Activated naive CD4-positive, alpha-beta T cell treated with anti-CD3 and anti-CD28 coated beads for 36 hours (primary cell): Measurements from ENCODE around the gene HBM. TPM values are rescaled to one million over a fixed set of nuclear protein-coding genes. Genes with fewer than 3 reads are reported as not detected.
"Not testable (repeated sequence)": the region's sequence is repeated elsewhere in the genome, so short reads cannot be mapped to it uniquely, and the experiment has no call there.

Experiments used
- CTCF ChIA-PET: fragments of 350-600 bp; sonication (Branson Sonifier 250); formaldehyde crosslinking; loops from one replicate; lab custom pipeline; 2021; ENCODE audit warnings: antibody characterized with exemption; lab: Charles Lee
- DNase-seq: peaks from one replicate; pipeline ENCODE4 v3.0.0-alpha.2; 2020
- H3K27ac Mint-ChIP-seq: one replicate; pipeline ENCODE4 v1.8.0; 2021; ENCODE audit warnings: mild to moderate bottlenecking, mixed read lengths
- H3K27me3 Mint-ChIP-seq: one replicate; pipeline ENCODE4 v1.8.0; 2021; ENCODE audit warnings: low read depth, mixed read lengths
- H3K36me3 Mint-ChIP-seq: one replicate; pipeline ENCODE4 v1.8.0; 2021; ENCODE audit warnings: low read depth, mixed read lengths
- H3K4me1 Mint-ChIP-seq: one replicate; pipeline ENCODE4 v1.8.0; 2021; ENCODE audit warnings: low read depth, mixed read lengths
- H3K4me3 Mint-ChIP-seq: one replicate; pipeline ENCODE4 v1.8.0; 2021; ENCODE audit warnings: mild to moderate bottlenecking, moderate library complexity, mixed read lengths
- H3K9me3 Mint-ChIP-seq: one replicate; pipeline ENCODE4 v1.8.0; 2021; ENCODE audit warnings: mixed read lengths
- intact Hi-C: fragments of 100-400 bp; cut with micrococcal nuclease; formaldehyde crosslinking; loops from one replicate; pipeline ENCODE4 v1.15.1; 2023
- total RNA-seq, 2 experiments: library from RNA; stranded (reverse); gene quantifications; one replicate each; pipeline ENCODE4 v1.2.3, GENCODE V29; 2021

The HBM gene
- total RNA-seq, 2 experiments from 2014 or later, result not detected

DNA sequence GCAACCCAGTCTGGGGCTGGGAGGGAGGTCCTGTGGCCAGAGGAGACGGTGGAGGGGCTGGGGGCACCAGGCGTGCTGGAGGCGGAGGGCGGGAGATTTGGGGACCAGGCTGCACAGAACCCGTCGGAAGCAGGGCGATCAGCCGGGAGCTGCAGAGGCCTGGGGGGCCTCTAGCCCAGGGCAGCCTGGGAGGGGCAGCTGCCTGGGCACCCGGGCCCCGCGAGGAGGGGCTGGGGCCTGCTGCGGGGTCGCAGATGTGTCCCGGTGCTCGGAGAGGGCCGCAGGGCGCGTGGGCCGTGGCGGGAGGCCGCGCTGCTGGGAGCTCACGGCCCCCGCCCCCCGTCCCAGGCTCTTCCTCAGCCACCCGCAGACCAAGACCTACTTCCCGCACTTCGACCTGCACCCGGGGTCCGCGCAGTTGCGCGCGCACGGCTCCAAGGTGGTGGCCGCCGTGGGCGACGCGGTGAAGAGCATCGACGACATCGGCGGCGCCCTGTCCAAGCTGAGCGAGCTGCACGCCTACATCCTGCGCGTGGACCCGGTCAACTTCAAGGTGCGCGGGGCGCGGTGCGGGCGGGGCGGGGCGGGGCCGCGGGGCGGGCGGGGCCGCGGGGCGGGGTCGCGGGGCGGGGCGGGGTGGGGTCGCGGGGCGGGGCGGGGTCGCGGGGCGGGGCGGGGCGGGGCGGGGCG is 1.5 kb upstream of the HBM start:
- H3K4me3 Mint-ChIP-seq, H3K27ac Mint-ChIP-seq, H3K9me3 Mint-ChIP-seq, H3K36me3 Mint-ChIP-seq, DNase-seq, intact Hi-C loops, CTCF ChIA-PET, H3K4me1 Mint-ChIP-seq: not testable (repeated sequence)
- peaks cover 47% of the 10 kb centered on the region for H3K27me3 Mint-ChIP-seq

DNA sequence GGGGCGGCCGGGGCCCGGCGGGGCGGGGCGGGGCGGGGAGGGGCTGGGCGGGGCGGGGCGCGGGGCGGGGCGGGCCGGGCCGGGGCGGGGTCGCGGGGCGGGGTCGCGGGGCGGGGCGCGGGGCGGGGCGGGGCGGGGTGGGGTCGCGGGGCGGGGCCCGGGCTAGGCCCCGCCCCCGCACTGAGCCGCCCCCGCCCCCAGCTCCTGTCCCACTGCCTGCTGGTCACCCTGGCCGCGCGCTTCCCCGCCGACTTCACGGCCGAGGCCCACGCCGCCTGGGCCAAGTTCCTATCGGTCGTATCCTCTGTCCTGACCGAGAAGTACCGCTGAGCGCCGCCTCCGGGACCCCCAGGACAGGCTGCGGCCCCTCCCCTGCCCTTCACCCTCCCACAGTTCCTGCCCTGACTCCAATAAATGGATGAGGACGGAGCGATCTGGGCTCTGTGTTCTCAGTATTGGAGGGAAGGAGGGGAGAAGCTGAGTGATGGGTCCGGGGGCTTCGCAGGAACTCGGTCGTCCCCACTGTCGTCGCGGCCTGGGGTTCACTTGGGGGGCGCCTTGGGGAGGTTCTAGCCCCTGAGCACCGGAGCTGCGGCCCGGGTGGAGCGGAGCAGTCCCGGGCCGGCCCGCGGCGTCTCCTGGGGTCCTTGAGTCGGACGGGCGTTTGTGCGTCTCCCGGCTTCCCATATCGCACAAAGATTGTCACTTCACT is 795 bp upstream of the HBM start:
- no peaks in the 10 kb centered on the region for H3K9me3 Mint-ChIP-seq
- peaks cover 2% of the 10 kb centered on the region for H3K4me1 Mint-ChIP-seq
- H3K27me3 Mint-ChIP-seq, result peaks cover 45% of the 10 kb centered on the region
- DNase-seq, result no peak
- intact Hi-C loops, result no loop called here
- H3K36me3 Mint-ChIP-seq, result no peaks in the 10 kb centered on the region
- H3K4me3 Mint-ChIP-seq, result no peak overlapping the region
- no peak overlapping the region for H3K27ac Mint-ChIP-seq
- CTCF ChIA-PET, result no interaction called here

DNA sequence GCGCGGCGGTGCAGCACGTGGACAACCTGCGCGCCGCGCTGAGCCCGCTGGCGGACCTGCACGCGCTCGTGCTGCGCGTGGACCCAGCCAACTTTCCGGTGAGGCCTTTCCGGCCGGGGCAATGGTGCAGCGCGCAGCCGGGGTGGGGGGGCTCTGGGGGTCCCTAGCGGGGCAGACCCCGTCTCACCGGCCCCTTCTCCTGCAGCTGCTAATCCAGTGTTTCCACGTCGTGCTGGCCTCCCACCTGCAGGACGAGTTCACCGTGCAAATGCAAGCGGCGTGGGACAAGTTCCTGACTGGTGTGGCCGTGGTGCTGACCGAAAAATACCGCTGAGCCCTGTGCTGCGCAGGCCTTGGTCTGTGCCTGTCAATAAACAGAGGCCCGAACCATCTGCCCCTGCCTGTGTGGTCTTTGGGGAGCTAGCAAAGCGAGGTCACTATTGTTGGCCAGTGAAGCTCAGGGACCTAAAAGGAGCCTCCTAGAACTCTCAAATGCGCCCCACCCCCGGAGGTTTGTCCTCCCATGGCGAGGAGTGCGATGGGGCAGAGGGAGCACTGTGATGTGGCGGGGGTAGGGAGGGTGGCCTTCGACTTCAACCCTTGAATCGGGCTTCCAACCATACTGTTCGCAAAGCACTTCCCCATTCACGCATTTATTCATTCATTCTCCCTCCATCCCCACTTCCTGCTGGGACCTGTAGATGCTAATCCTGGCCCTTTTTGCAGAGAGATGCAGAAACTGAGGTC is 770 bp downstream of the HBM start:
- H3K27ac Mint-ChIP-seq, result no peak overlapping the region
- no peaks in the 10 kb centered on the region for H3K9me3 Mint-ChIP-seq
- no peak overlapping the region for H3K4me3 Mint-ChIP-seq
- no peak for DNase-seq
- intact Hi-C loops, result no loop called here
- peaks cover 54% of the 10 kb centered on the region for H3K27me3 Mint-ChIP-seq
- no peaks in the 10 kb centered on the region for H3K36me3 Mint-ChIP-seq
- peaks cover 4% of the 10 kb centered on the region for H3K4me1 Mint-ChIP-seq
- CTCF ChIA-PET, result interaction anchor here (1.6 kb wide), 1 partner anchor 15 kb away, joined by 3 read pairs; no protein-coding TSS in a partner anchor

DNA sequence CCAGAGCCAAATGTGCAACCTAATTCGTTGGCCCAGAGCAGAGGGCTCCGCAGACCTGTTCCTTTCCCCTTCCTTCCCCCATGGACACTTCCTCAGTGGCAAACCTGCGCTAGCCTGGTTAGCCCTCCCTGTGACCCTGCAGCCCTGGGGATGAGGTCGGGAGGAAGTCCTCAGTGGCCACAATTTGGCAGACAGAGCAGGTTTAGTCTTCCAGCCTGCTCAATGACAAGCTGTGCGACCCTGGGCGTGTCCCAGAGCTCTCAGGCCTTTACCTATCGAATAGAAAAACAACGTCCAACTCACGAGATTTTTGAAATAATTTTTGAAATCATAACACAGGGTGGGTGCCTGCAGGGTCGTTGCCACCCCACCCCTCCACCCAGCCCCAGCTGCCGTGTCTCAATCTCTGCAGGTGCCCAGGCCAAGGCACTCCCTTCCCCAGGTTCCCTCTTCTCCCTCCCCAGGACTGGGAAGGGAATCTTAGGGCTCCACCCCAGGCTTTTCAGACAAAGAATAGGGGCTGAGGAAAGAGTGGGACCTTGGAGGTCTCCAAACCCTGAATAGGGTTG is 1.4 kb downstream of the HBM start:
- H3K27me3 Mint-ChIP-seq, result peaks cover 55% of the 10 kb centered on the region
- H3K9me3 Mint-ChIP-seq, result no peaks in the 10 kb centered on the region
- no peak overlapping the region for H3K27ac Mint-ChIP-seq
- peaks cover 6% of the 10 kb centered on the region for H3K4me1 Mint-ChIP-seq
- no peaks in the 10 kb centered on the region for H3K36me3 Mint-ChIP-seq
- no peak overlapping the region for H3K4me3 Mint-ChIP-seq
- no peak for DNase-seq
- intact Hi-C loops, result no loop called here
- CTCF ChIA-PET, result interaction anchor here (1.6 to 1.9 kb wide), 2 partner anchors 15 to 60 kb away, joined by 3 to 7 read pairs; no protein-coding TSS in a partner anchor

DNA sequence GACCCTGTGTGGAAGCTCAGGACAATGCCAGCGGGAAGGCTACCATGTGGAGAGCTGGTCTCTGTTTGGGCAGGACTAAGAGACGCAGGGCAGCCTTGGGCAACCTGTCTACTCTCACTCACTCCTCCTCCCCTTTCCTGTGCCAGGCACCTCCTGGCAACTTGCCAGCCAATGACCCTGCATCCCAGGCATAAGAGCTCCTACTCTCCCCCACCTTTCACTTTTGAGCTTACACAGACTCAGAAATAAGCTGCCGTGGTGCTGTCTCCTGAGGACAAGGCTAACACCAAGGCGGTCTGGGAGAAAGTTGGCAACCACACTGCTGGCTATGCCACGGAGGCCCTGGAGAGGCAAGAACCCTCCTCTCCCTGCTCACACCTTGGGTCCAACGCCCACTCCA is 2.6 kb downstream of the HBM start:
- no peak overlapping the region for H3K4me3 Mint-ChIP-seq
- H3K4me1 Mint-ChIP-seq, result peaks cover 8% of the 10 kb centered on the region
- DNase-seq, result no peak
- intact Hi-C loops, result no loop called here
- H3K9me3 Mint-ChIP-seq, result no peaks in the 10 kb centered on the region
- no peaks in the 10 kb centered on the region for H3K36me3 Mint-ChIP-seq
- peaks cover 54% of the 10 kb centered on the region for H3K27me3 Mint-ChIP-seq
- no peak overlapping the region for H3K27ac Mint-ChIP-seq
- CTCF ChIA-PET, result interaction anchor here (0.5 to 1.9 kb wide), 4 partner anchors 11 to 72 kb away, joined by 4 to 7 read pairs (median 5); no protein-coding TSS in a partner anchor

DNA sequence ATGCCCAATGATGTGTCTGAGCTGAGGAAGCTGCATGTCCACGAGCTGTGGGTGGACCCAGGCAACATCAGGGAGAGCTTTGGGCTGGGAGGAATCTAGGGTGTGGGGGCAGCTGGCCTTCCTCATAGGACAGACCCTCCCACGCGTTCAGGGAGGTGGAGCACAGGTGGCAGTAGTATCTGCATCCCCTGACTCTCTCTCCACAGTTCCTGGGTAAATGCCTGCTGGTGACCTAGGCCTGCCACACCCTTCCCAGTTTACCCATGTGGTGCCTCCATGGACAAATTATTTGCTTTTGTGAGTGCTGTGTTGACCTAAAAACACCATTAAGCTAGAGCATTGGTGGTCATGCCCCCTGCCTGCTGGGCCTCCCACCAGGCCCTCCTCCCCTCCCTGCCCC is 3.2 kb downstream of the HBM start:
- DNase-seq, result no peak
- Mint-ChIP-seq H3K36me3 (no peaks in the 10 kb centered on the region), H3K9me3 (no peaks in the 10 kb centered on the region), H3K27me3 (peaks cover 56% of the 10 kb centered on the region), H3K27ac (no peak overlapping the region), H3K4me1 (peaks cover 8% of the 10 kb centered on the region), H3K4me3 (no peak overlapping the region)
- intact Hi-C loops, result no loop called here
- CTCF ChIA-PET, result interaction anchor here (1.3 to 1.9 kb wide), 2 partner anchors 62 to 72 kb away, joined by 4 to 7 read pairs; no protein-coding TSS in a partner anchor

DNA sequence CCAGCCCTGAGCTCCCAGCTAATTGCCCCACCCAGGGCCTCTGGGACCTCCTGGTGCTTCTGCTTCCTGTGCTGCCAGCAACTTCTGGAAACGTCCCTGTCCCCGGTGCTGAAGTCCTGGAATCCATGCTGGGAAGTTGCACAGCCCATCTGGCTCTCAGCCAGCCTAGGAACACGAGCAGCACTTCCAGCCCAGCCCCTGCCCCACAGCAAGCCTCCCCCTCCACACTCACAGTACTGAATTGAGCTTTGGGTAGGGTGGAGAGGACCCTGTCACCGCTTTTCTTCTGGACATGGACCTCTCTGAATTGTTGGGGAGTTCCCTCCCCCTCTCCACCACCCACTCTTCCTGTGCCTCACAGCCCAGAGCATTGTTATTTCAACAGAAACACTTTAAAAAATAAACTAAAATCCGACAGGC is 4.3 kb downstream of the HBM start:
- H3K36me3 Mint-ChIP-seq, intact Hi-C loops, H3K9me3 Mint-ChIP-seq, H3K4me3 Mint-ChIP-seq, DNase-seq, H3K27ac Mint-ChIP-seq: not testable (repeated sequence)
- peaks cover 13% of the 10 kb centered on the region for H3K4me1 Mint-ChIP-seq
- CTCF ChIA-PET, result interaction anchor here (0.9 kb wide), 1 partner anchor 52 kb away, joined by 3 read pairs; no protein-coding TSS in a partner anchor
- H3K27me3 Mint-ChIP-seq, result peaks cover 64% of the 10 kb centered on the region

DNA sequence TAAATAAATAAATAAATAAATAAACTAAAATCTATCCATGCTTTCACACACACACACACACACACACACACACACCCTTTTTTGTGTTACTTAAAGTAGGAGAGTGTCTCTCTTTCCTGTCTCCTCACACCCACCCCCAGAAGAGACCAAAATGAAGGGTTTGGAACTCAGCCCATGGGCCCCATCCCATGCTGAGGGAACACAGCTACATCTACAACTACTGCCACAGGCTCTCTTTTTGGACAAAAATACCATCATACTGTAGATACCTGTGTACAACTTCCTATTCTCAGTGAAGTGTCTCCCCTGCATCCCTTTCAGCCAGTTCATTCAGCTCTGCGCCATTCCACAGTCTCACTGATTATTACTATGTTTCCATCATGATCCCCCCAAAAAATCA is 5.0 kb downstream of the HBM start:
- no peak overlapping the region for H3K27ac Mint-ChIP-seq

DNA sequence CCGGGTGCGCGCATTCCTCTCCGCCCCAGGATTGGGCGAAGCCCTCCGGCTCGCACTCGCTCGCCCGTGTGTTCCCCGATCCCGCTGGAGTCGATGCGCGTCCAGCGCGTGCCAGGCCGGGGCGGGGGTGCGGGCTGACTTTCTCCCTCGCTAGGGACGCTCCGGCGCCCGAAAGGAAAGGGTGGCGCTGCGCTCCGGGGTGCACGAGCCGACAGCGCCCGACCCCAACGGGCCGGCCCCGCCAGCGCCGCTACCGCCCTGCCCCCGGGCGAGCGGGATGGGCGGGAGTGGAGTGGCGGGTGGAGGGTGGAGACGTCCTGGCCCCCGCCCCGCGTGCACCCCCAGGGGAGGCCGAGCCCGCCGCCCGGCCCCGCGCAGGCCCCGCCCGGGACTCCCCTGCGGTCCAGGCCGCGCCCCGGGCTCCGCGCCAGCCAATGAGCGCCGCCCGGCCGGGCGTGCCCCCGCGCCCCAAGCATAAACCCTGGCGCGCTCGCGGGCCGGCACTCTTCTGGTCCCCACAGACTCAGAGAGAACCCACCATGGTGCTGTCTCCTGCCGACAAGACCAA is 6.7 kb downstream of the HBM start, which contains the start of gene HBA2:
TSS of gene HBA2 (plus strand) at position 503 of the 568 bp plus-strand sequence. CDS start at position 540, 37 bp downstream.
- DNase-seq, H3K27ac Mint-ChIP-seq, intact Hi-C loops, CTCF ChIA-PET, H3K36me3 Mint-ChIP-seq, H3K4me3 Mint-ChIP-seq, H3K9me3 Mint-ChIP-seq: not testable (repeated sequence)
- Mint-ChIP-seq H3K4me1 (peaks cover 19% of the 10 kb centered on the region), H3K27me3 (peaks cover 56% of the 10 kb centered on the region)

More for the DNA sequence above, 5.0 kb downstream of the HBM start:
- DNase-seq, result no peak
- H3K36me3 Mint-ChIP-seq, result no peaks in the 10 kb centered on the region
- H3K4me1 Mint-ChIP-seq, result peaks cover 19% of the 10 kb centered on the region
- peaks cover 66% of the 10 kb centered on the region for H3K27me3 Mint-ChIP-seq
- intact Hi-C loops, result no loop called here
- CTCF ChIA-PET, result interaction anchor here (1.5 kb wide), 1 partner anchor 73 kb away, joined by 4 read pairs; no protein-coding TSS in a partner anchor
- no peaks in the 10 kb centered on the region for H3K9me3 Mint-ChIP-seq
- H3K4me3 Mint-ChIP-seq, result no peak overlapping the region

DNA sequence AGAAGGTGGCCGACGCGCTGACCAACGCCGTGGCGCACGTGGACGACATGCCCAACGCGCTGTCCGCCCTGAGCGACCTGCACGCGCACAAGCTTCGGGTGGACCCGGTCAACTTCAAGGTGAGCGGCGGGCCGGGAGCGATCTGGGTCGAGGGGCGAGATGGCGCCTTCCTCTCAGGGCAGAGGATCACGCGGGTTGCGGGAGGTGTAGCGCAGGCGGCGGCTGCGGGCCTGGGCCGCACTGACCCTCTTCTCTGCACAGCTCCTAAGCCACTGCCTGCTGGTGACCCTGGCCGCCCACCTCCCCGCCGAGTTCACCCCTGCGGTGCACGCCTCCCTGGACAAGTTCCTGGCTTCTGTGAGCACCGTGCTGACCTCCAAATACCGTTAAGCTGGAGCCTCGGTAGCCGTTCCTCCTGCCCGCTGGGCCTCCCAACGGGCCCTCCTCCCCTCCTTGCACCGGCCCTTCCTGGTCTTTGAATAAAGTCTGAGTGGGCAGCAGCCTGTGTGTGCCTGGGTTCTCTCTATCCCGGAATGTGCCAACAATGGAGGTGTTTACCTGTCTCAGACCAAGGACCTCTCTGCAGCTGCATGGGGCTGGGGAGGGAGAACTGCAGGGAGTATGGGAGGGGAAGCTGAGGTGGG is 7.6 kb downstream of the HBM start:
- intact Hi-C loops, H3K27ac Mint-ChIP-seq, H3K36me3 Mint-ChIP-seq, H3K4me3 Mint-ChIP-seq, DNase-seq, CTCF ChIA-PET, H3K9me3 Mint-ChIP-seq: not testable (repeated sequence)
- Mint-ChIP-seq H3K4me1 (peaks cover 19% of the 10 kb centered on the region), H3K27me3 (peaks cover 59% of the 10 kb centered on the region)

DNA sequence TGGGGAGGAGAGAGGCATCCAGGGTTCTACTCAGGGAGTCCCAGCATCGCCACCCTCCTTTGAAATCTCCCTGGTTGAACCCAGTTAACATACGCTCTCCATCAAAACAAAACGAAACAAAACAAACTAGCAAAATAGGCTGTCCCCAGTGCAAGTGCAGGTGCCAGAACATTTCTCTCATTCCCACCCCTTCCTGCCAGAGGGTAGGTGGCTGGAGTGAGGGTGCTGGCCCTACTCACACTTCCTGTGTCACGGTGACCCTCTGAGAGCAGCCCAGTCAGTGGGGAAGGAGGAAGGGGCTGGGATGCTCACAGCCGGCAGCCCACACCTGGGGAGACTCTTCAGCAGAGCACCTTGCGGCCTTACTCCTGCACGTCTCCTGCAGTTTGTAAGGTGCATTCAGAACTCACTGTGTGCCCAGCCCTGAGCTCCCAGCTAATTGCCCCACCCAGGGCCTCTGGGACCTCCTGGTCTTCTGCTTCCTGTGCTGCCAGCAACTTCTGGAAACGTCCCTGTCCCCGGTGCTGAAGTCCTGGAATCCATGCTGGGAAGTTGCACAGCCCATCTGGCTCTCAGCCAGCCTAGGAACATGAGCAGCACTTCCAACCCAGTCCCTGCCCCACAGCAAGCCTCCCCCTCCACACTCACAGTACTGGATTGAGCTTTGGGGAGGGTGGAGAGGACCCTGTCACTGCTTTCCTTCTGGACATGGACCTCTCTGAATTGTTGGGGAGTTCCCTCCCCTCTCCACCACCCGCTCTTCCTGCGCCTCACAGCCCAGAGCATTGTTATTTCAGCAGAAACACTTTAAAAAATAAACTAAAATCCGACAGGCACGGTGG is 8.4 kb downstream of the HBM start:
- H3K9me3 Mint-ChIP-seq, H3K27ac Mint-ChIP-seq, H3K36me3 Mint-ChIP-seq, intact Hi-C loops, H3K4me3 Mint-ChIP-seq, CTCF ChIA-PET, DNase-seq: not testable (repeated sequence)
- Mint-ChIP-seq H3K27me3 (peaks cover 56% of the 10 kb centered on the region), H3K4me1 (peaks cover 19% of the 10 kb centered on the region)
